RWPE2 (cell line): ENCODE data around the gene TXNRD3.

Source experiments
- ATAC-seq: fragments of 200-7000 bp; cut with Tn5 transposase; 3 replicates; pipeline ENCODE4 v1.9.1; 2021; ENCODE audit warnings: low read depth
- DNase-seq: peaks from one replicate; pipeline ENCODE4 v3.0.0-alpha.2; 2020; ENCODE audit warnings: low spot score
- H3K27ac ChIP-seq: fragments of 450-650 bp; 2 replicates; pipeline ENCODE4 v1.5.1; 2017; ENCODE audit warnings: mild to moderate bottlenecking; ENCODE audit not compliant: poor library complexity, severe bottlenecking
- H3K27me3 ChIP-seq: fragments of 250-450 bp; sonication (Bioruptor Pico); 2 replicates; pipeline ENCODE4 v1.5.1; 2021; ENCODE audit warnings: mild to moderate bottlenecking, moderate library complexity; ENCODE audit not compliant: insufficient read depth, poor library complexity, severe bottlenecking
- H3K36me3 ChIP-seq: fragments of 250-450 bp; sonication (Bioruptor Pico); 2 replicates; pipeline ENCODE4 v1.5.1; 2020; ENCODE audit warnings: low read depth, mild to moderate bottlenecking, moderate library complexity
- H3K4me1 ChIP-seq: fragments of 250-450 bp; sonication (Bioruptor Pico); 2 replicates; pipeline ENCODE4 v1.5.1; 2021; ENCODE audit warnings: mild to moderate bottlenecking, moderate library complexity; ENCODE audit not compliant: insufficient read depth, poor library complexity, severe bottlenecking
- H3K4me3 ChIP-seq: fragments of 250-450 bp; sonication (Bioruptor Pico); 2 replicates; pipeline ENCODE4 v1.5.1; 2021; ENCODE audit warnings: mild to moderate bottlenecking, moderate library complexity; ENCODE audit not compliant: severe bottlenecking
- H3K9me3 ChIP-seq: fragments of 250-450 bp; sonication (Bioruptor Pico); 2 replicates; pipeline ENCODE4 v1.5.1; 2021; ENCODE audit warnings: mild to moderate bottlenecking, moderate library complexity; ENCODE audit not compliant: severe bottlenecking
- TF ChIP-seq, protein P1 (sequence below): fragments of 450-650 bp; IDR thresholded peaks from one replicate; pipeline ENCODE4 v1.5.1; 2017; ENCODE audit warnings: mild to moderate bottlenecking, moderate library complexity; ENCODE audit not compliant: poor library complexity, severe bottlenecking

Gene TXNRD3

DNA sequence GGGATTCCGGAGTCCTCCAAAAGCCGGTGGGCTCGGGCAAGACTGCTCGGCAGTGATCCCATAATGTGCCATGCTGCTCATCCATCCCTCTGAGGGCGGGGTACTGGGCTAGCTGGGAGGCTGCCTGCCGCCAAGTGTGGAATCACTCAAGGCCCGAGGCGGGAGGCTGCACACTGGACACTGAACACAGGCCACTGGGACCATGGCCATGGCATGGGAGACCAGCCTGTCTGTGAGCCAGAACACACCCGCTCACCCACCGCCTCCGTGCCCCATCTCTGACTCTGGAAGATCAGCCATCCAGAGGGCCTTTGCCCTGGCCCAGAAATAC lies 97.5 kb downstream of the TXNRD3 start:
- no peak for DNase-seq
- Histone ChIP-seq H3K27me3 (peaks cover 5% of the 10 kb centered on the region), H3K27ac (no peak overlapping the region), H3K4me3 (no peak overlapping the region), H3K9me3 (no peaks in the 10 kb centered on the region), H3K36me3 (no peaks in the 10 kb centered on the region), H3K4me1 (no peaks in the 10 kb centered on the region)
- TF ChIP-seq, protein P1, sequence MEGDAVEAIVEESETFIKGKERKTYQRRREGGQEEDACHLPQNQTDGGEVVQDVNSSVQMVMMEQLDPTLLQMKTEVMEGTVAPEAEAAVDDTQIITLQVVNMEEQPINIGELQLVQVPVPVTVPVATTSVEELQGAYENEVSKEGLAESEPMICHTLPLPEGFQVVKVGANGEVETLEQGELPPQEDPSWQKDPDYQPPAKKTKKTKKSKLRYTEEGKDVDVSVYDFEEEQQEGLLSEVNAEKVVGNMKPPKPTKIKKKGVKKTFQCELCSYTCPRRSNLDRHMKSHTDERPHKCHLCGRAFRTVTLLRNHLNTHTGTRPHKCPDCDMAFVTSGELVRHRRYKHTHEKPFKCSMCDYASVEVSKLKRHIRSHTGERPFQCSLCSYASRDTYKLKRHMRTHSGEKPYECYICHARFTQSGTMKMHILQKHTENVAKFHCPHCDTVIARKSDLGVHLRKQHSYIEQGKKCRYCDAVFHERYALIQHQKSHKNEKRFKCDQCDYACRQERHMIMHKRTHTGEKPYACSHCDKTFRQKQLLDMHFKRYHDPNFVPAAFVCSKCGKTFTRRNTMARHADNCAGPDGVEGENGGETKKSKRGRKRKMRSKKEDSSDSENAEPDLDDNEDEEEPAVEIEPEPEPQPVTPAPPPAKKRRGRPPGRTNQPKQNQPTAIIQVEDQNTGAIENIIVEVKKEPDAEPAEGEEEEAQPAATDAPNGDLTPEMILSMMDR: no peak
- no peak for ATAC-seq
